GM12878 (cell line): ENCODE data around the gene HHAT.

Experiments
- CREB1 ChIP-seq: IDR thresholded peaks from 2 replicates; pipeline ENCODE4 v1.6.1; 2012; ENCODE audit warnings: low read depth, mild to moderate bottlenecking, inconsistent platforms
- EP300 ChIP-seq, 2 experiments: fragments of 150-350 bp in 1 of 2; IDR thresholded peaks; 2 replicates each; pipeline ENCODE4 v1.6.1; 2011 to 2012; ENCODE audit warnings: low read depth in 2 of 2, low read length in 2 of 2, borderline replicate concordance in 1 of 2, improper control_type of control experiment in 1 of 2, inconsistent platforms in 1 of 2; ENCODE audit not compliant: control insufficient read depth in 1 of 2
- GABPA ChIP-seq: IDR thresholded peaks from 2 replicates; pipeline ENCODE4 v1.6.1; 2014; ENCODE audit warnings: antibody characterized with exemption, low read depth, mild to moderate bottlenecking, inconsistent platforms
- MEF2A ChIP-seq: IDR thresholded peaks from 2 replicates; pipeline ENCODE4 v1.6.1; 2011; ENCODE audit warnings: low read depth, mild to moderate bottlenecking, low read length, moderate library complexity; ENCODE audit not compliant: insufficient read depth
- NFXL1 ChIP-seq: fragments of 450-650 bp; IDR thresholded peaks from 2 replicates; pipeline ENCODE4 v1.6.1; 2017; ENCODE audit warnings: antibody characterized with exemption, mild to moderate bottlenecking, borderline replicate concordance
- RAD21 ChIP-seq: IDR thresholded peaks from 2 replicates; pipeline ENCODE4 v1.6.1; 2011; ENCODE audit warnings: mild to moderate bottlenecking, low read depth, low read length, moderate library complexity; ENCODE audit not compliant: insufficient read depth
- ZNF207 ChIP-seq: fragments of 450-650 bp; IDR thresholded peaks from 2 replicates; pipeline ENCODE4 v1.6.1; 2014; ENCODE audit warnings: antibody characterized with exemption, mild to moderate bottlenecking, borderline replicate concordance
- TF ChIP-seq, protein P1 (sequence below): IDR thresholded peaks from 2 replicates; pipeline ENCODE4 v1.6.1; 2012; ENCODE audit warnings: improper control_type of control experiment, low read depth, low read length; ENCODE audit not compliant: insufficient replicate concordance
- TF ChIP-seq, protein P2 (sequence below), 3 experiments: IDR thresholded peaks in 2 of 3; conservative IDR thresholded peaks in 1 of 3; 2 replicates each; pipeline ENCODE4 v1.5.1; 2011; ENCODE audit warnings: low read depth in 3 of 3, low read length in 3 of 3, mild to moderate bottlenecking in 3 of 3, control low read depth in 2 of 3, moderate library complexity in 2 of 3, inconsistent platforms in 1 of 3, mixed read lengths in 1 of 3; ENCODE audit not compliant: control insufficient read depth in 2 of 3, insufficient read depth in 1 of 3; ENCODE audit errors: extremely low read depth in 1 of 3
- TF ChIP-seq, protein P3 (sequence below): IDR thresholded peaks from 2 replicates; pipeline ENCODE4 v1.6.1; 2012; ENCODE audit warnings: low read depth, low read length, improper control_type of control experiment

DNA sequence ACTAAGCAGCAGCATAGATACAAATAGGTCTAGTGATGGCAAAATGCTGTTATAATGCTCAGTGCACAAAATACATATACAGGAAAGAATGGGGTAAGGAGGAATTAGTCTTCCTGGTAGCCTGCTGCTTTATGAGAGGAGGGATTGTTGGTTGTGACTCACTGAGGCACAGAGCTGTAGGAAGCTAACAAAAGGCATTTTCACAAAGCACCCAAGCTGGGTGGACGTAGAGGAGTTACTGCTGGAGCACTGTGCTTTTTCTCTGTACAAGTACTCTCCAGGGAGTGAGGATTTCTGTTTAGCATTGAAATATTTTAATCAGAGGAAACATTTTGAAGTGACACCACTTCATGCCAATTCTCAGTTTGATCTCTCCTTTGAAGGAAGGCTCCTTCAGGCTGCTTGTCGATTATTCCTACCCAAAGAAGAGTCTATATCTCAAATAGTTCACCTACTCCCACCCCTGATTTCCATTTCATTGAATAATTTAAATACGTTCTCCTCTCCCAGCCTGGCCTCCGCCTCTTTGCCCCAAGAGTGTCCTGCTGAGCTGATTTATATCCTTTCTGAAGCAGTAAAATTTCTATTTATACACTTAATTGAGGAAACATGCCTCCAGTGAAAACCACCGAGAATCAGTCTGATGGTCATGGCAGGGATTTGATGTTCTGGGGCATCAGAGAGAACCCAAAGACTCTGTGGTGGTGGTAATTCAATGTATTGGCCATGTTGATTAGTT lies 271.9 kb downstream of the HHAT start:
- no peak for TF ChIP-seq CREB1
- no peak for TF ChIP-seq MEF2A
- TF ChIP-seq, protein P1, sequence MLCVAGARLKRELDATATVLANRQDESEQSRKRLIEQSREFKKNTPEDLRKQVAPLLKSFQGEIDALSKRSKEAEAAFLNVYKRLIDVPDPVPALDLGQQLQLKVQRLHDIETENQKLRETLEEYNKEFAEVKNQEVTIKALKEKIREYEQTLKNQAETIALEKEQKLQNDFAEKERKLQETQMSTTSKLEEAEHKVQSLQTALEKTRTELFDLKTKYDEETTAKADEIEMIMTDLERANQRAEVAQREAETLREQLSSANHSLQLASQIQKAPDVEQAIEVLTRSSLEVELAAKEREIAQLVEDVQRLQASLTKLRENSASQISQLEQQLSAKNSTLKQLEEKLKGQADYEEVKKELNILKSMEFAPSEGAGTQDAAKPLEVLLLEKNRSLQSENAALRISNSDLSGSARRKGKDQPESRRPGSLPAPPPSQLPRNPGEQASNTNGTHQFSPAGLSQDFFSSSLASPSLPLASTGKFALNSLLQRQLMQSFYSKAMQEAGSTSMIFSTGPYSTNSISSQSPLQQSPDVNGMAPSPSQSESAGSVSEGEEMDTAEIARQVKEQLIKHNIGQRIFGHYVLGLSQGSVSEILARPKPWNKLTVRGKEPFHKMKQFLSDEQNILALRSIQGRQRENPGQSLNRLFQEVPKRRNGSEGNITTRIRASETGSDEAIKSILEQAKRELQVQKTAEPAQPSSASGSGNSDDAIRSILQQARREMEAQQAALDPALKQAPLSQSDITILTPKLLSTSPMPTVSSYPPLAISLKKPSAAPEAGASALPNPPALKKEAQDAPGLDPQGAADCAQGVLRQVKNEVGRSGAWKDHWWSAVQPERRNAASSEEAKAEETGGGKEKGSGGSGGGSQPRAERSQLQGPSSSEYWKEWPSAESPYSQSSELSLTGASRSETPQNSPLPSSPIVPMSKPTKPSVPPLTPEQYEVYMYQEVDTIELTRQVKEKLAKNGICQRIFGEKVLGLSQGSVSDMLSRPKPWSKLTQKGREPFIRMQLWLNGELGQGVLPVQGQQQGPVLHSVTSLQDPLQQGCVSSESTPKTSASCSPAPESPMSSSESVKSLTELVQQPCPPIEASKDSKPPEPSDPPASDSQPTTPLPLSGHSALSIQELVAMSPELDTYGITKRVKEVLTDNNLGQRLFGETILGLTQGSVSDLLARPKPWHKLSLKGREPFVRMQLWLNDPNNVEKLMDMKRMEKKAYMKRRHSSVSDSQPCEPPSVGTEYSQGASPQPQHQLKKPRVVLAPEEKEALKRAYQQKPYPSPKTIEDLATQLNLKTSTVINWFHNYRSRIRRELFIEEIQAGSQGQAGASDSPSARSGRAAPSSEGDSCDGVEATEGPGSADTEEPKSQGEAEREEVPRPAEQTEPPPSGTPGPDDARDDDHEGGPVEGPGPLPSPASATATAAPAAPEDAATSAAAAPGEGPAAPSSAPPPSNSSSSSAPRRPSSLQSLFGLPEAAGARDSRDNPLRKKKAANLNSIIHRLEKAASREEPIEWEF: no peak
- TF ChIP-seq, protein P2, sequence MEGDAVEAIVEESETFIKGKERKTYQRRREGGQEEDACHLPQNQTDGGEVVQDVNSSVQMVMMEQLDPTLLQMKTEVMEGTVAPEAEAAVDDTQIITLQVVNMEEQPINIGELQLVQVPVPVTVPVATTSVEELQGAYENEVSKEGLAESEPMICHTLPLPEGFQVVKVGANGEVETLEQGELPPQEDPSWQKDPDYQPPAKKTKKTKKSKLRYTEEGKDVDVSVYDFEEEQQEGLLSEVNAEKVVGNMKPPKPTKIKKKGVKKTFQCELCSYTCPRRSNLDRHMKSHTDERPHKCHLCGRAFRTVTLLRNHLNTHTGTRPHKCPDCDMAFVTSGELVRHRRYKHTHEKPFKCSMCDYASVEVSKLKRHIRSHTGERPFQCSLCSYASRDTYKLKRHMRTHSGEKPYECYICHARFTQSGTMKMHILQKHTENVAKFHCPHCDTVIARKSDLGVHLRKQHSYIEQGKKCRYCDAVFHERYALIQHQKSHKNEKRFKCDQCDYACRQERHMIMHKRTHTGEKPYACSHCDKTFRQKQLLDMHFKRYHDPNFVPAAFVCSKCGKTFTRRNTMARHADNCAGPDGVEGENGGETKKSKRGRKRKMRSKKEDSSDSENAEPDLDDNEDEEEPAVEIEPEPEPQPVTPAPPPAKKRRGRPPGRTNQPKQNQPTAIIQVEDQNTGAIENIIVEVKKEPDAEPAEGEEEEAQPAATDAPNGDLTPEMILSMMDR (IDR thresholded peaks at IDR 0.05 in 2 of 3, conservative IDR thresholded peaks at IDR 0.05 in 1 of 3; ENCODE audit: control insufficient read depth in 2 of 3, extremely low read depth in 1 of 3, insufficient read depth in 1 of 3, low read depth in 3 of 3, low read length in 3 of 3): no peak
- TF ChIP-seq NFXL1: no peak
- no peak for TF ChIP-seq RAD21
- TF ChIP-seq, protein P3, sequence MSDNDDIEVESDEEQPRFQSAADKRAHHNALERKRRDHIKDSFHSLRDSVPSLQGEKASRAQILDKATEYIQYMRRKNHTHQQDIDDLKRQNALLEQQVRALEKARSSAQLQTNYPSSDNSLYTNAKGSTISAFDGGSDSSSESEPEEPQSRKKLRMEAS: no peak
- no peak for TF ChIP-seq GABPA
- TF ChIP-seq EP300 (IDR thresholded peaks at IDR 0.05; ENCODE audit: borderline replicate concordance in 1 of 2, control insufficient read depth in 1 of 2, low read depth in 2 of 2, low read length in 2 of 2): no peak
- TF ChIP-seq ZNF207: no peak
